ENCODE results near the gene WNT2B.

The WNT2B gene

GRCh38 chr1:112507921-112508277, 866 bp upstream of the WNT2B start (continued):
- no peak for TF ChIP-seq PRDM10 (tag by site-specific recombination; IDR thresholded peaks at IDR 0.05)
- no peak for TF ChIP-seq ELK4 (IDR thresholded peaks at IDR 0.05; ENCODE audit: borderline replicate concordance, low read depth, low read length)
- TF ChIP-seq ZBTB44 (tag by site-specific recombination; IDR thresholded peaks at IDR 0.05), result no peak
- no peak for TF ChIP-seq PBX3 (CRISPR knock-in tag; IDR thresholded peaks at IDR 0.05)
- TF ChIP-seq ZNF398 (tag by site-specific recombination; IDR thresholded peaks at IDR 0.05), result peak; percentile 61
- TF ChIP-seq ZNF341 (tag by site-specific recombination; IDR thresholded peaks at IDR 0.05; ENCODE audit: low read depth), result peak; percentile 94

GRCh38 chr1:112509005-112509659, 367 bp downstream of the WNT2B start:
- peak overlapping the region; percentile 52 for H3K4me3 ChIP-seq (ENCODE audit: low read depth, low read length)
- ChIA-PET POLR2A (no interaction called here), CTCF (interaction anchor here (0.6 to 1.8 kb wide), 2 partner anchors 14 to 96 kb away, joined by 3 to 4 read pairs; no protein-coding TSS in a partner anchor)
- H3K27ac ChIP-seq (ENCODE audit: extremely low read depth, low read depth, low read length), result no peak overlapping the region; the same call in 1 of the 2 replicates
- no peaks in the 10 kb centered on the region for H3K4me1 ChIP-seq (ENCODE audit: control insufficient read depth, insufficient read depth, low read length)
- TF ChIP-seq ZNF623 (tag by site-specific recombination; IDR thresholded peaks at IDR 0.05) (no peak), ZNF202 (tag by site-specific recombination; IDR thresholded peaks at IDR 0.05; ENCODE audit: borderline replicate concordance) (0 out of 2 replicates have a peak, but pooled peaks have one; percentile 48), ZNF174 (tag by site-specific recombination; IDR thresholded peaks at IDR 0.05) (no peak)
- H3K9me3 ChIP-seq (ENCODE audit: control insufficient read depth, insufficient read depth, low read depth, low read length), result no peaks in the 10 kb centered on the region
- H3K36me3 ChIP-seq (ENCODE audit: control insufficient read depth in 2 of 2, insufficient read depth in 1 of 2, low read length in 2 of 2), result no peaks in the 10 kb centered on the region

- Histone ChIP-seq H3K36me3 (ENCODE audit: control insufficient read depth in 2 of 2, insufficient read depth in 1 of 2, low read length in 2 of 2) (no peaks in the 10 kb centered on the region), H3K4me1 (ENCODE audit: control insufficient read depth, insufficient read depth, low read length) (no peaks in the 10 kb centered on the region), H3K27ac (ENCODE audit: extremely low read depth, low read depth, low read length) (no peak overlapping the region), H3K4me3 (ENCODE audit: low read depth, low read length) (no peak overlapping the region), H3K9me3 (ENCODE audit: control insufficient read depth, insufficient read depth, low read depth, low read length) (no peaks in the 10 kb centered on the region)
- ChIA-PET POLR2A (no interaction called here), CTCF (interaction anchor here (1.8 kb wide), 1 partner anchor 13 kb away, joined by 4 read pairs; no protein-coding TSS in a partner anchor)
- no peak for TF ChIP-seq PATZ1 (tag by site-specific recombination; IDR thresholded peaks at IDR 0.05)
- no peak for TF ChIP-seq ZSCAN5A (tag by site-specific recombination; IDR thresholded peaks at IDR 0.05)
- no peak for TF ChIP-seq ZNF433 (tag by site-specific recombination; IDR thresholded peaks at IDR 0.05; ENCODE audit: low read depth)
- no peak for TF ChIP-seq ZNF521 (tag by site-specific recombination; IDR thresholded peaks at IDR 0.05)
- no peak for TF ChIP-seq ZNF155 (tag by site-specific recombination; IDR thresholded peaks at IDR 0.05)
- TF ChIP-seq ZNF24 (tag by site-specific recombination; IDR thresholded peaks at IDR 0.05), result no peak
These were observed 954 bp downstream of the WNT2B start for GRCh38 chr1:112509660-112510178.
